Breast epithelium (tissue), 4 donors: ENCODE measurements around the gene LPCAT3. TPM values are rescaled to one million over a fixed set of nuclear protein-coding genes. Genes with fewer than 3 reads are reported as not detected.

ENCODE experiments used
- DNase-seq, 2 donors: peaks; one replicate each; pipeline ENCODE4 v3.0.0-alpha.2; 2019; ENCODE audit warnings: low spot score in 2 of 2
- H3K27ac ChIP-seq, 2 donors: fragments of 200-600 bp; sonication (generic) in 1 of 2; one replicate each; pipeline ENCODE4 v1.5.1; 2016 to 2019; ENCODE audit warnings: mild to moderate bottlenecking in 1 of 2
- H3K27me3 ChIP-seq, 2 donors: fragments of 200-600 bp; sonication (generic) in 1 of 2; one replicate each; pipeline versions ENCODE4 v1.5.1 to v1.6.0; 2017 to 2019; ENCODE audit warnings: control low read depth in 1 of 2, mild to moderate bottlenecking in 1 of 2
- H3K36me3 ChIP-seq: fragments of 200-600 bp; one replicate; pipeline ENCODE4 v1.5.1; 2019
- H3K4me1 ChIP-seq, 2 donors: fragments of 200-600 bp; sonication (generic); one replicate each; pipeline ENCODE4 v1.5.1; 2016 to 2019; ENCODE audit warnings: control low read depth in 1 of 2
- H3K4me3 ChIP-seq, 3 donors: fragments of 200-600 bp; sonication (generic); 1 replicate in 2 of 3; 2 replicates in 1 of 3; pipeline ENCODE4 v1.5.1; 2016 to 2019; ENCODE audit warnings: mild to moderate bottlenecking in 3 of 3, moderate library complexity in 2 of 3
- H3K9me3 ChIP-seq, 2 donors: fragments of 200-600 bp; sonication (generic) in 1 of 2; one replicate each; pipeline ENCODE4 v1.5.1; 2016 to 2019; ENCODE audit warnings: control low read depth in 1 of 2
- POLR2A ChIP-seq: fragments of 450-650 bp; IDR thresholded peaks from one replicate; pipeline ENCODE4 v1.6.1; 2016; ENCODE audit warnings: antibody characterized with exemption, mild to moderate bottlenecking, moderate library complexity
- POLR2AphosphoS5 ChIP-seq, 3 donors: sonication (generic); formaldehyde crosslinking; IDR thresholded peaks; one replicate each; pipeline ENCODE4 v1.6.1; 2017; ENCODE audit warnings: antibody characterized with exemption in 3 of 3
- intact Hi-C: fragments of 100-400 bp; cut with DNase I; formaldehyde crosslinking; loops from one replicate; pipeline ENCODE4 v1.15.1; 2023; ENCODE audit warnings: low total_unique reads
- total RNA-seq, 3 donors: library from RNA; depleted of rRNA; stranded (reverse); fragments of >200 nt; gene quantifications; one replicate each; pipeline ENCODE4 v1.1.0, GENCODE V29; 2016
- TF ChIP-seq, protein P1 (sequence below), 3 donors: fragments of 450-650 bp; IDR thresholded peaks; one replicate each; pipeline ENCODE4 v1.5.1; 2016 to 2017; ENCODE audit warnings: antibody characterized with exemption in 3 of 3, mild to moderate bottlenecking in 3 of 3, moderate library complexity in 3 of 3

Gene LPCAT3
- total RNA-seq, 3 donors from 2014 or later: 28.3 to 67.5 (median 63.7) TPM

DNA sequence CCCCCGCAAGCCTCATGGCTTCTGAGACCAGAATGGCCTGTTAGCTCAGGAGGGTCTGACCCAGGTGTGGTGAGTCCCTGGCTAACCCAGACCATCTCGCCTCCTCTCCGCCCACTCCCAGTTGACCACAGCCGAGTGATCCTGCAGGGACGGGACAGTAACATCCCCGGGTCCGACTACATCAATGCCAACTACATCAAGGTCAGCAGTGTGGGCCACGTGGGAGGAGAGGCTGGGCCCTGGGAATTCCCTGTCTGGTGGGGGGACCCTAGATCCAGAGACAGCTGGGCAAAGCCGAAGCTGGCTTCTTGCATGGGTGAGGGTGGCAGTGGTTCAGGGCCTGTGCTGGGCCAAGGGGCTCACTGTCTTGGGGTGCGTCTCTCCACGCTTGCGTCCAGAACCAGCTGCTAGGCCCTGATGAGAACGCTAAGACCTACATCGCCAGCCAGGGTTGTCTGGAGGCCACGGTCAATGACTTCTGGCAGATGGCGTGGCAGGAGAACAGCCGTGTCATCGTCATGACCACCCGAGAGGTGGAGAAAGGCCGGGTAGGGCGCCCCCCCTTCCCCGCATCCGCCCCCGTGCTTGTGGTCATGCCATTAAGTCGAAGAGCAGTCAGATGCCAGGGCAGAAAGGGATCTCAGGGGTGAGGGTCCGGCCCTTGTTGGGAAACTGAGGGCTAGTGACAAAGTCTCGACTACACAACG is 62.1 kb downstream of the LPCAT3 start:
- DNase-seq: no peak
- Histone ChIP-seq H3K4me1 (no peaks in the 10 kb centered on the region), H3K4me3 (no peak overlapping the region), H3K9me3 (no peaks in the 10 kb centered on the region), H3K36me3 (no peaks in the 10 kb centered on the region), H3K27me3 (no peaks in the 10 kb centered on the region), H3K27ac (no peak overlapping the region)
- intact Hi-C loops: no loop called here
- TF ChIP-seq POLR2AphosphoS5 (IDR thresholded peaks at IDR 0.05): no peak
- no peak for TF ChIP-seq POLR2A
- TF ChIP-seq, protein P1, sequence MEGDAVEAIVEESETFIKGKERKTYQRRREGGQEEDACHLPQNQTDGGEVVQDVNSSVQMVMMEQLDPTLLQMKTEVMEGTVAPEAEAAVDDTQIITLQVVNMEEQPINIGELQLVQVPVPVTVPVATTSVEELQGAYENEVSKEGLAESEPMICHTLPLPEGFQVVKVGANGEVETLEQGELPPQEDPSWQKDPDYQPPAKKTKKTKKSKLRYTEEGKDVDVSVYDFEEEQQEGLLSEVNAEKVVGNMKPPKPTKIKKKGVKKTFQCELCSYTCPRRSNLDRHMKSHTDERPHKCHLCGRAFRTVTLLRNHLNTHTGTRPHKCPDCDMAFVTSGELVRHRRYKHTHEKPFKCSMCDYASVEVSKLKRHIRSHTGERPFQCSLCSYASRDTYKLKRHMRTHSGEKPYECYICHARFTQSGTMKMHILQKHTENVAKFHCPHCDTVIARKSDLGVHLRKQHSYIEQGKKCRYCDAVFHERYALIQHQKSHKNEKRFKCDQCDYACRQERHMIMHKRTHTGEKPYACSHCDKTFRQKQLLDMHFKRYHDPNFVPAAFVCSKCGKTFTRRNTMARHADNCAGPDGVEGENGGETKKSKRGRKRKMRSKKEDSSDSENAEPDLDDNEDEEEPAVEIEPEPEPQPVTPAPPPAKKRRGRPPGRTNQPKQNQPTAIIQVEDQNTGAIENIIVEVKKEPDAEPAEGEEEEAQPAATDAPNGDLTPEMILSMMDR (IDR thresholded peaks at IDR 0.05): no peak

DNA sequence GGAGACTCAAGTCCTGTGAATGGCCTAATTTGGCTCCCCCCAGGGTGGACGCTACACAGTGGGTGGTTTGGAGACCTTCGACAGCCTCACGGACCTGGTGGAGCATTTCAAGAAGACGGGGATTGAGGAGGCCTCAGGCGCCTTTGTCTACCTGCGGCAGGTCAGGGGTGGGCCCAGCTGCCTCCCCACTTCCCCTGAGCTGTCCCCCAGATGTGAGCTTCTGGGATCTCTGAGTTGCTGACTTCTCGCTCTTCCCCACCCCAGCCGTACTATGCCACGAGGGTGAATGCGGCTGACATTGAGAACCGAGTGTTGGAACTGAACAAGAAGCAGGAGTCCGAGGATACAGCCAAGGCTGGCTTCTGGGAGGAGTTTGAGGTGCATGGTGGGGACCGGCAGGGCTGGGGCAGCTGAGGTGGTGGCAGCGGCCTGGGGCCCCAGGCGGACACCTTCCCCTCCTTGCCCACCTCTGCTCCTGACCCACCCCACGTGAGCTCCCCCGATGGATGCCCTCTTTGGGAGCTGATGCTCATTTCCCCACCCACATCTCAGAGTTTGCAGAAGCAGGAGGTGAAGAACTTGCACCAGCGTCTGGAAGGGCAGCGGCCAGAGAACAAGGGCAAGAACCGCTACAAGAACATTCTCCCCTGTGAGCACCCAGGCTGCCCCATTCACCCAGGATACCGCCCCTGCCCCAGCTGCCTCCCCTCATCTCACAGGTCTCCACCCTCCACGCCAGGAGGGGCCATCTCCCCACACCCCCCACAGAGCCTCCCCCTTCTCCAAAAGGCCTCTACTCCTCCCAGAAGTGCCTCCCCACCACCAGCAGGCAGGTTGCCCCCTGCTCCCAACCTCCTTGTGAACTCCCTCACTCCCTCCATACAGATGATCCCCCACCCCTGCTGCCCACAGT is 62.9 kb downstream of the LPCAT3 start:
- no peaks in the 10 kb centered on the region for H3K9me3 ChIP-seq
- H3K36me3 ChIP-seq: no peaks in the 10 kb centered on the region
- no peaks in the 10 kb centered on the region for H3K4me1 ChIP-seq
- H3K27ac ChIP-seq: no peak overlapping the region
- no peak for DNase-seq
- H3K27me3 ChIP-seq: no peaks in the 10 kb centered on the region
- intact Hi-C loops: no loop called here
- no peak overlapping the region for H3K4me3 ChIP-seq
- no peak for TF ChIP-seq POLR2AphosphoS5 (IDR thresholded peaks at IDR 0.05)
- TF ChIP-seq, protein P1 (IDR thresholded peaks at IDR 0.05): no peak

DNA sequence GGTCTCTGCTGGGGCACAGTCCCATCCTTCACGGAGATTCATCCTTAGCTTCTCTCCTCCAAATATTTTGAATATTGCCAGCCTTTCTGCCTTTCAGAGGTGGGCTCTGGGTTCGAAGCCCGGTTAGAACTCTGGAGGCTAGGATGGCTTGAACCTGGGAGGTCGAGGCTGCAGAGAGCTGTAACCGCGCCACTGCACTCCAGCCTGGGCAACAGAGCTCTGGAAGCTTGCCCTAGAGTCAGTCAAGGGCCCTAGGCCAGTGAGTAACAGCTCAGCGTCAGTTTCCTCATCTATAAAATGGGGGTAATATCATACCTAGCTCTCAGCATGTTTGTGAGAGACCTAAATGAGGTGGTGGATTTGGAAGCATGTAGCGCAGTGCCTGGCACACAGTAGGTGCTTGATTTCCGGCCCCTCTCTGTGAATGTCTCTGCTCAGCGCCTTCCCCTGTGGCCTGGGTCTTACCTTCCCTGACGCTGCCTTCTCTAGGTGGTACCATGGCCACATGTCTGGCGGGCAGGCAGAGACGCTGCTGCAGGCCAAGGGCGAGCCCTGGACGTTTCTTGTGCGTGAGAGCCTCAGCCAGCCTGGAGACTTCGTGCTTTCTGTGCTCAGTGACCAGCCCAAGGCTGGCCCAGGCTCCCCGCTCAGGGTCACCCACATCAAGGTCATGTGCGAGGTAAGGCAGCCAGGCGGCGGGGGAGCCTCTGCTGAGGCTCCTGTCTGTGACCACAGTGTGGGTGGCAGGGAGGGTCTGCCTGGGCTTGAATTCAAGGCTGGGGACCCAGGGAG is 63.8 kb downstream of the LPCAT3 start:
- no peak overlapping the region for H3K4me3 ChIP-seq
- no peak for DNase-seq
- no peaks in the 10 kb centered on the region for H3K36me3 ChIP-seq
- H3K9me3 ChIP-seq: no peaks in the 10 kb centered on the region
- no peak for TF ChIP-seq POLR2A
- TF ChIP-seq POLR2AphosphoS5 (IDR thresholded peaks at IDR 0.05): no peak
- TF ChIP-seq, protein P1 (IDR thresholded peaks at IDR 0.05): no peak
- no peaks in the 10 kb centered on the region for H3K27me3 ChIP-seq
- H3K27ac ChIP-seq: no peak overlapping the region
- no peaks in the 10 kb centered on the region for H3K4me1 ChIP-seq
- intact Hi-C loops: no loop called here

DNA sequence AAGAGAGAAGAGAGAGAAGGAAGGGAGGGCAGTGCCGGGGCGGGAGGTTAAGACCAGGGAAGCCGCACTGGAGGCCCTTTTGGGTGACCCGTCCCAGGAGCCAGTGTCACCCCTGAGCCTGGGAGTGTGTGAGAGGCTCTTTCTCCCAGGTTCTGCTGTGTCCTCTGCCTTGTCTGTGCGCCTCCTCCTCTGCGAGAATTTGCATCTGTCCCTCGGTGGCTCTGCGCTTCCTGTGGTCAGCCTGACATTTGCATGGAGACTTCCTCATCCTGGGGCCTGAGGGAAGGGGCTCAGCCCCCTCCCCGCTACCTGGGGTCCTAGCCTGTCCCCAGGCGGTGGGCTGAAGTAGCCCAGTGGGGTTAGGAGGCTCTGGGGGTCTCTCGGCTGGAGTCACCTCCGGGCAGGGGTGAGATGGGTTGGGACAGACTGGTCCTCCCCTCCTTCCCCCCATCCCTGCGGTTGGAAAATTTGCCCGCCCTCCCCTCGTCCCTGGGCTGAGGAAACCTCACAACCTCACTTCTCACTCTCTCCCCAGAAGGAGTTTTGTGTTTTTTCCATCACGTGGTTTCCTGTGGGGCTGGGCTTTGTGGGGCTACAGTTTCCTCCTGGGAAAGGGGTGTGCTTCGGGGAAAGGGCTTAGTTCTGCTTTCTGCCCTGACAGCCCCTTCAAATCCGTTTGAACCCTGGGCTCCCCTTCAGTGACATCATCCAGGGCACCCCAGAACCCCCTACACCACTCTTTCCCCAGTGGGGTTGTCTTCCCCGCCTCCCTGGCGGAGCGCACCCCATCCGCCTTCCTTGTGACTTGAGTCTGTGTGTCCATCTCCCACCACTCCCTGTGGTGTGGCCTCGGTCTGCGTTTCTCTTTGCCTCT is 64.6 kb downstream of the LPCAT3 start:
- H3K9me3 ChIP-seq: no peaks in the 10 kb centered on the region
- H3K4me3 ChIP-seq: peak overlapping the region; percentile 39 to 51 (median 48)
- no peaks in the 10 kb centered on the region for H3K27me3 ChIP-seq
- H3K36me3 ChIP-seq: no peaks in the 10 kb centered on the region
- H3K27ac ChIP-seq: peak overlapping the region in 1 of 2 donors; percentile 61
- intact Hi-C loops: no loop called here
- no peak for DNase-seq
- H3K4me1 ChIP-seq: no peaks in the 10 kb centered on the region
- no peak for TF ChIP-seq POLR2A
- TF ChIP-seq POLR2AphosphoS5 (IDR thresholded peaks at IDR 0.05): peak in 1 of 3 donors; percentile 12
